Right atrium auricular region (tissue), 2 donors: ENCODE results near the gene SIGLEC5. TPM values are rescaled to one million over a fixed set of nuclear protein-coding genes. Genes with fewer than 3 reads are reported as not detected.

Experiments used
- DNase-seq: peaks from one replicate; pipeline ENCODE4 v3.0.0-alpha.2; 2019; ENCODE audit warnings: low spot score
- H3K27ac ChIP-seq, 2 donors: fragments of 200-600 bp; sonication (generic); 1 replicate in 1 of 2; 2 replicates in 1 of 2; pipeline ENCODE4 v1.5.1; 2016 to 2019
- H3K27me3 ChIP-seq, 2 donors: fragments of 200-600 bp; sonication (generic); one replicate each; pipeline versions ENCODE4 v1.5.1 to v1.6.0; 2017 to 2019
- H3K36me3 ChIP-seq: fragments of 200-600 bp; sonication (generic); one replicate; pipeline ENCODE4 v1.5.1; 2016
- H3K4me1 ChIP-seq, 2 donors: fragments of 200-600 bp; sonication (generic); one replicate each; pipeline versions ENCODE4 v1.5.1 to v1.6.0; 2017 to 2019
- H3K4me3 ChIP-seq, 2 donors: fragments of 200-600 bp; sonication (generic); 1 replicate in 1 of 2; 2 replicates in 1 of 2; pipeline ENCODE4 v1.5.1; 2017 to 2019; ENCODE audit warnings: mild to moderate bottlenecking in 1 of 2, moderate library complexity in 1 of 2
- H3K9me3 ChIP-seq, 2 donors: fragments of 200-600 bp; sonication (generic); one replicate each; pipeline ENCODE4 v1.5.1; 2019
- total RNA-seq, 2 donors: library from RNA; depleted of rRNA; stranded (reverse); fragments of >200 nt; gene quantifications; one replicate each; pipeline ENCODE4 v1.1.0, GENCODE V29; 2016
- TF ChIP-seq, protein P1 (sequence below), 2 donors: fragments of 200-600 bp; sonication (generic); IDR thresholded peaks; one replicate each; pipeline ENCODE4 v1.5.1; 2019; ENCODE audit warnings: antibody characterized with exemption in 2 of 2

Gene SIGLEC5
- total RNA-seq, 2 donors from 2014 or later: 1.7 TPM; not detected in 1

- peaks cover 0 to 9% of the 10 kb centered on the region in 2 donors for H3K4me1 ChIP-seq
- peaks cover 30% of the 10 kb centered on the region for H3K36me3 ChIP-seq
These were observed 53.4 kb downstream of the SIGLEC5 start for GRCh38 chr19:51576850-51577249.

GRCh38 chr19:51573331-51573730 is 56.9 kb downstream of the SIGLEC5 start:
- Histone ChIP-seq H3K27me3 (no peaks in the 10 kb centered on the region), H3K9me3 (no peaks in the 10 kb centered on the region), H3K4me1 (peaks cover 0 to 12% of the 10 kb centered on the region in 2 donors), H3K36me3 (peaks cover 21% of the 10 kb centered on the region), H3K27ac (no peak overlapping the region), H3K4me3 (no peak overlapping the region)
- no peak for DNase-seq
- TF ChIP-seq, protein P1, sequence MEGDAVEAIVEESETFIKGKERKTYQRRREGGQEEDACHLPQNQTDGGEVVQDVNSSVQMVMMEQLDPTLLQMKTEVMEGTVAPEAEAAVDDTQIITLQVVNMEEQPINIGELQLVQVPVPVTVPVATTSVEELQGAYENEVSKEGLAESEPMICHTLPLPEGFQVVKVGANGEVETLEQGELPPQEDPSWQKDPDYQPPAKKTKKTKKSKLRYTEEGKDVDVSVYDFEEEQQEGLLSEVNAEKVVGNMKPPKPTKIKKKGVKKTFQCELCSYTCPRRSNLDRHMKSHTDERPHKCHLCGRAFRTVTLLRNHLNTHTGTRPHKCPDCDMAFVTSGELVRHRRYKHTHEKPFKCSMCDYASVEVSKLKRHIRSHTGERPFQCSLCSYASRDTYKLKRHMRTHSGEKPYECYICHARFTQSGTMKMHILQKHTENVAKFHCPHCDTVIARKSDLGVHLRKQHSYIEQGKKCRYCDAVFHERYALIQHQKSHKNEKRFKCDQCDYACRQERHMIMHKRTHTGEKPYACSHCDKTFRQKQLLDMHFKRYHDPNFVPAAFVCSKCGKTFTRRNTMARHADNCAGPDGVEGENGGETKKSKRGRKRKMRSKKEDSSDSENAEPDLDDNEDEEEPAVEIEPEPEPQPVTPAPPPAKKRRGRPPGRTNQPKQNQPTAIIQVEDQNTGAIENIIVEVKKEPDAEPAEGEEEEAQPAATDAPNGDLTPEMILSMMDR (IDR thresholded peaks at IDR 0.05): no peak

More at GRCh38 chr19:51576850-51577249, 53.4 kb downstream of the SIGLEC5 start:
- no peak overlapping the region for H3K27ac ChIP-seq
- H3K27me3 ChIP-seq: no peaks in the 10 kb centered on the region
- TF ChIP-seq, protein P1 (IDR thresholded peaks at IDR 0.05): no peak
- no peaks in the 10 kb centered on the region for H3K9me3 ChIP-seq
- H3K4me3 ChIP-seq: no peak overlapping the region
- DNase-seq: no peak

DNA sequence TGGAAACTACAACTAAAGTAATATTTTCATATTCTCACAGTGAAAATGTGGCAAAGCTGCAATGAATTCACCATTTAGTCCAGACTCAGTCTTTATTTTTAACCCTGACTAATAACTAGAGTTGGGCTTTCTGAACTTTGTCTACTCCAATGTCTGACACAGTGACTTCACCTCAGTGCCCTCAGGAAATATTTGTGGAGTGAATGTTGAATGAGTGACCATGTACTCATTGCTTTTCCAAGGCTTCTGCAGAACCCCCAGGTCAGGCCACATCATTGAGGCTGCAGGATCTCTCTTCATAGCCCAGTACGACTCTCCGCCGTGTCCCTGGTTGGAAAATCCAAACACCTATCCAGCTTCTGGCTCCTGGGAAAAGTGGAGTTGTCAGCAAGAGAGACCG is 57.3 kb downstream of the SIGLEC5 start:
- Histone ChIP-seq H3K4me1 (peaks cover 0 to 12% of the 10 kb centered on the region in 2 donors), H3K27me3 (no peaks in the 10 kb centered on the region), H3K9me3 (no peaks in the 10 kb centered on the region), H3K4me3 (no peak overlapping the region), H3K36me3 (peaks cover 21% of the 10 kb centered on the region), H3K27ac (no peak overlapping the region)
- no peak for DNase-seq
- TF ChIP-seq, protein P1 (IDR thresholded peaks at IDR 0.05): no peak

DNA sequence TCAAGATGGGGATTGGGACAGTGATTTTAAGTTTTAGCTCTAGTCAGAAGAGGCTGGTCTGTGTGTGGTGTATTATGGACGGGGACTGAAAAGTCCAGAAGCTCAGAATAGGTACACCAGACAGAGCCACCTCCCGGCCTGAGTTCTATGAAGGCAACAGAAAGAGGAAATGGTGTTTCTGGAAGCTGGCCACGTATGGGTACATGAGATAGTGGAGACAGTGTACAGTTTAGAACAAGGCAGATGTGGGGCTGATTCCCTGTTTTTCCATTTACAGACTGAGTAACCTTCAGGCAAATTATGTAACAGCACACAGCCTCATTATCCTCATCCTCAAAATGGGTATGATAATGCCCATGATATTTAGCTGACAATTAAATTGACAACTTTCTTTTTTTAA is 57.8 kb downstream of the SIGLEC5 start:
- H3K4me1 ChIP-seq: peaks cover 0 to 12% of the 10 kb centered on the region in 2 donors
- H3K36me3 ChIP-seq: peaks cover 21% of the 10 kb centered on the region
- H3K27ac ChIP-seq: no peak overlapping the region
- H3K4me3 ChIP-seq: peak overlapping the region in 1 of 2 donors; percentile 61
- TF ChIP-seq, protein P1 (IDR thresholded peaks at IDR 0.05): no peak
- H3K27me3 ChIP-seq: no peaks in the 10 kb centered on the region
- DNase-seq: no peak
- H3K9me3 ChIP-seq: no peaks in the 10 kb centered on the region

- H3K9me3 ChIP-seq: no peaks in the 10 kb centered on the region
- H3K4me3 ChIP-seq: peak overlapping the region; percentile 61 to 63
- TF ChIP-seq, protein P1 (IDR thresholded peaks at IDR 0.05): no peak
- H3K27ac ChIP-seq: peak overlapping the region; percentile 48 to 70
- H3K27me3 ChIP-seq: no peaks in the 10 kb centered on the region
- H3K4me1 ChIP-seq: peaks cover 0 to 12% of the 10 kb centered on the region in 2 donors
- peaks cover 21% of the 10 kb centered on the region for H3K36me3 ChIP-seq
- DNase-seq: no peak
These were observed 58.6 kb downstream of the SIGLEC5 start for GRCh38 chr19:51571599-51571998.

DNA sequence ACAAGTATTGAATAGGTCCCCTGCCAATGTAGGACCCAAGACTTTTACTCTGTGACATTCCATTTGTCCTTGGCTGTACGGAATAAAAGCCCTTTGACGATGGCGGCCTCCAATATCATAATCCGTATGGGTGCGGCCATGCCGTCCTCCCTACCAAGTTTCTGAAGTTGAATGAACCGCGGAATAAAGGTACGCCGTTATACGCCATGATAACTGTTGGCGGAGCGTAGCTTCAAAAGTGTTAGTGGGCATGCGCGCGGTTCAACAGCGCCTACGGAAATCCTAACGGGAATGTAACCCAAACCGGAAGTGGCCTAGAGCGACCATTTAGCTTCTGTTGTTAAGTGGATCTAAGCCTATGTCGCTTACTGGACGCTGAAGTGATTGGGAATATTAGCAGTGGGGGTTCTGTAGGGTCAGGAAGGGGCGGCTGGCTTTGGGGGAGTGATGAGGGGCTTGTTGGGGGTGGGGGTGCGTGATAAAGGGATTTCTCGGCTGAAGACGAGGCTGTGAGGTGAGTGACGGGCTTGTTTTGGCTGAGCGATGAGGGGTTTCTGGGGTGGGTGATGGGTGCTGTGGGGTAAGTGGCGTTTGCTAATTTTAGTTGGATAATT is 59.1 kb downstream of the SIGLEC5 start, which contains the start of gene ZNF175:
Gene ZNF175, plus strand, starts transcription at position 322 of the 614 bp plus-strand sequence. CDS start 2,047 bp downstream, outside the sequence.
- peak within 1 kb of the TSS; percentile 61 to 63 for H3K4me3 ChIP-seq
- DNase-seq: peak; percentile 97
- peak within 1 kb of the TSS; percentile 48 to 70 for H3K27ac ChIP-seq
- TF ChIP-seq, protein P1 (IDR thresholded peaks at IDR 0.05): no peak
- H3K36me3 ChIP-seq: peaks cover 18% of the 10 kb centered on the region
- H3K9me3 ChIP-seq: no peaks in the 10 kb centered on the region
- no peaks in the 10 kb centered on the region for H3K27me3 ChIP-seq
- peaks cover 0 to 12% of the 10 kb centered on the region in 2 donors for H3K4me1 ChIP-seq
